ENCODE results near the gene SLC16A5.
"Not testable (repeated sequence)": the region's sequence is repeated elsewhere in the genome, so short reads cannot be mapped to it uniquely, and the experiment has no call there.

Gene SLC16A5

GRCh38 chr17:75064040-75064439 is 23.7 kb upstream of the SLC16A5 start:
- DNase-seq (ENCODE audit: low read depth): no peak

GRCh38 chr17:75064460-75064859 is 23.3 kb upstream of the SLC16A5 start:
- no peak for DNase-seq (ENCODE audit: low read depth)

- DNase-seq (ENCODE audit: low read depth): no peak
Observed at GRCh38 chr17:75064867-75065561, 22.7 kb upstream of the SLC16A5 start.

GRCh38 chr17:75065562-75066151 is 22.1 kb upstream of the SLC16A5 start:
- no peak for DNase-seq (ENCODE audit: low read depth)

- DNase-seq (ENCODE audit: low read depth): no peak
Observed at GRCh38 chr17:75067856-75068255, 19.9 kb upstream of the SLC16A5 start.

- no peak for DNase-seq (ENCODE audit: low read depth)
Observed at GRCh38 chr17:75068750-75069149, 19.0 kb upstream of the SLC16A5 start.

- DNase-seq (ENCODE audit: low read depth): no peak
Observed at GRCh38 chr17:75069783-75070182, 18.0 kb upstream of the SLC16A5 start.

GRCh38 chr17:75071478-75072271 is 16.1 kb upstream of the SLC16A5 start:
- not testable (repeated sequence) for DNase-seq (ENCODE audit: low read depth)

GRCh38 chr17:75072909-75073308 is 14.8 kb upstream of the SLC16A5 start:
- DNase-seq (ENCODE audit: low read depth): not testable (repeated sequence)

- no peak for DNase-seq (ENCODE audit: low read depth)
Observed at GRCh38 chr17:75073618-75074047, 14.1 kb upstream of the SLC16A5 start.

GRCh38 chr17:75074532-75074931 is 13.2 kb upstream of the SLC16A5 start:
- no peak for DNase-seq (ENCODE audit: low read depth)

- no peak for DNase-seq (ENCODE audit: low read depth)
Observed at GRCh38 chr17:75075597-75076336, 12.0 kb upstream of the SLC16A5 start.

GRCh38 chr17:75077072-75077495 is 10.7 kb upstream of the SLC16A5 start:
- no peak for DNase-seq (ENCODE audit: low read depth)

GRCh38 chr17:75077496-75078283 is 10.1 kb upstream of the SLC16A5 start:
- peak; percentile 38 for DNase-seq (ENCODE audit: low read depth)

- no peak for DNase-seq (ENCODE audit: low read depth)
Observed at GRCh38 chr17:75078284-75079022, 9.3 kb upstream of the SLC16A5 start.

- DNase-seq (ENCODE audit: low read depth): no peak
Observed at GRCh38 chr17:75079023-75079373, 8.8 kb upstream of the SLC16A5 start.

GRCh38 chr17:75081611-75082540 is 5.9 kb upstream of the SLC16A5 start:
- DNase-seq (ENCODE audit: low read depth): no peak

- DNase-seq (ENCODE audit: low read depth): no peak
Observed at GRCh38 chr17:75082683-75083082, 5.1 kb upstream of the SLC16A5 start.

- no peak for DNase-seq (ENCODE audit: low read depth)
Observed at GRCh38 chr17:75084039-75084660, 3.6 kb upstream of the SLC16A5 start.

Data from stimulated activated CD8-positive, alpha-beta memory T cell treated with anti-CD3 and anti-CD28 coated beads, Interleukin-4, amount 100 ng/mL, for 24 hours (primary cell).